EH (cell line): ENCODE data around the gene MOB2.

ENCODE experiments used
- DNase-seq: peaks from one replicate; pipeline ENCODE4 v3.0.0-alpha.2; 2015; ENCODE audit warnings: low read depth

MOB2 gene

DNA sequence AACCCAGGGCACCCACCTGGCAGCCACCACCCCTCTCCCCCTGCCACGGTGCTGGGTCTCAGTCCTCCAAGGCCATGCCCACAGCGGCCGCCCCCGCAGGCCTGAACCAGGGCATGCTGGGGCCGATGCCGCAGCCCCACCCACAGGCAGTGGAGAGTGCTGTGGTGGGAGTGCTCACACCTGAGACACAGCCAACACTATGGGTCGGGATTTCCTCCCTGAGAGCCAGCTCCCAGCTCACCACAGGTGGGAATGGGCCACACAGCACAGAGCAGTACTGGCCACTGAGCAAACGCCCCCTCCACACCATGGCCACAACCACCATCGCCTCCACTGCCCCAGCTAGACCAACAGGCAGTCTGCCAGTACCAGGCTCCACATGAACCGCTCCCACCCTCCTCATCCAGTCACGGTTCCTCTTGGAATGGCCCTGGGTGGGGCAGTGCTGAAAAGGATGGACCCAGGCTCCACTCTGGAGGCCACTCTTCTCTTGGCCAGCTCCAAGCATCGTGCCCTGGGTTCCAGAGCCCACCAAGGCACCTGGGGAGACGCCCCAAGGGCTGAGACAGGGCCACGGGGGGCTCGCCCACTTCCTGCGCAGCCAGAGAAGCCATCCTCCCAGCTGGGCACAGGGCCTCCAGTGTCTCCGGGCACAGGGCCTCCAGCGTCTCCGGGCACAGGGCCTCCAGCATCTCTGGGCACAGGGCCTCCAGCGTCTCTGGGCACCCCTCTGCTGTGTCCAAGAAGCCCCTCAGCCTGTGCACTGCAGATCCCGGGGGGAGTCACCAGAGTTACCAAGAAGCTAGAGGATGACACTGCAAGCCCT is 14.2 kb downstream of the MOB2 start:
- no peak for DNase-seq

DNA sequence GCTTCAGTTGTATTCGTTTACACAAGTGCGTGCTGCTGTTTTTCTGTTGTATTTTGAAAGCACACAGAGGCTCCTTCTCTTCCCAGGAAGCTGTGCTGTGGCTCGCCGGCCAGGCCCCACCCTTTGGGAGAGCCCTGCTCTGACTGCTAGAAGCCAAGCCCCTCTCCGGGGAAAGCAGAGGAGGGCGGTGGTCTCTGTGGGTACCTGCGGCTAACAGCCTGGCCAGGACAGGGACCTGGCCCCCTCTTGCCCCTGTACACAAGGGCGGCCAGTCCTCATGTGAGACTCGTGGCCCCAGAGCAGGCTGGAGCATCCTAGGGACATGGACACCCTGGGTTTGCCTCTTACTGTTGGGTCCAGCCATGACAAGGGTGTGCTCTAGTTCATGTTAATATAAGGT is 14.8 kb downstream of the MOB2 start:
- DNase-seq = no peak

DNA sequence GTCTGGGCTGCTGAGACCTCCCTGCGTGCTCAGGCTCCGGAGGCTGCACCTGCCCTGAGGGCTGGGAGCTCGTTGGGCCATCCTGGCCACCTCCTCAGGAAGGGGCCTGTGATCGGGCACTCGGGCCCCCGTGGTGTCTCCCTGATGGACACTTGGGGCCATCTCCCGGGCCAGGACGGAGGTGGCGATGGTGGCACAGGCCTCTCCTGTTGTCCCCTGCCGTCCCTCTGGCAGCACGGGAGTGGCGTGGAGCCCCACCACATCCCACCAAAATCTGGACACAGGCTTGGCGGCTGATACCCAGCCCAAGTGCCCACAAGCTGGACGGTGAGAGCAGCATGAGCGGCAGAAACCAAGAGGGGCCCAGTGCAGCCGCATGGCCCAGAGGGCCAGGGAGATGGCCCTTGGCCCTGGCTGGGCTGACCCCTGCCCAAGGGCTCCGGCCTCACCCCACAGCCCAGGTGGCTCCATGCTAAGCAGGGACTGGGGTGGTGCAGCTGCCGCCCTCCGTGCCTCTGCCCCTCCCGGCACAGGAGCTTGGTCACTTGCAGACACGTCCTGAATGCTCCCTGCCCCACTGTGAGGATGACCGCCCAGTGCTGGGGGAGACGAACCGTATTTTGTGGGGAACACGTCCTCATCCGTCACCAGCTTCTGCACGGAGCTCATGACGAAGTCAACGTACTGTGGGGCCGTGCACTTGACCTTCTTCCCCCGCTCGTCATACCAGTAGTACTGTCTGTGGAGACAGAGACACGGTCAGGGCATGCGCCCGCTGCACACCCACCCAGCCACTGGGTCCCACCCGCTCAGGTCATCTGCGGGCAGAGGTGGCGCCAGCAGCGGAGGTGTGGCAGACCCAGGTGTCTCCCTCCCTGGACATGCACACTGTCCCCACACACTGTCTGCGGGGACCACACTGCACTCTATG is 15.6 kb downstream of the MOB2 start:
- DNase-seq = no peak

DNA sequence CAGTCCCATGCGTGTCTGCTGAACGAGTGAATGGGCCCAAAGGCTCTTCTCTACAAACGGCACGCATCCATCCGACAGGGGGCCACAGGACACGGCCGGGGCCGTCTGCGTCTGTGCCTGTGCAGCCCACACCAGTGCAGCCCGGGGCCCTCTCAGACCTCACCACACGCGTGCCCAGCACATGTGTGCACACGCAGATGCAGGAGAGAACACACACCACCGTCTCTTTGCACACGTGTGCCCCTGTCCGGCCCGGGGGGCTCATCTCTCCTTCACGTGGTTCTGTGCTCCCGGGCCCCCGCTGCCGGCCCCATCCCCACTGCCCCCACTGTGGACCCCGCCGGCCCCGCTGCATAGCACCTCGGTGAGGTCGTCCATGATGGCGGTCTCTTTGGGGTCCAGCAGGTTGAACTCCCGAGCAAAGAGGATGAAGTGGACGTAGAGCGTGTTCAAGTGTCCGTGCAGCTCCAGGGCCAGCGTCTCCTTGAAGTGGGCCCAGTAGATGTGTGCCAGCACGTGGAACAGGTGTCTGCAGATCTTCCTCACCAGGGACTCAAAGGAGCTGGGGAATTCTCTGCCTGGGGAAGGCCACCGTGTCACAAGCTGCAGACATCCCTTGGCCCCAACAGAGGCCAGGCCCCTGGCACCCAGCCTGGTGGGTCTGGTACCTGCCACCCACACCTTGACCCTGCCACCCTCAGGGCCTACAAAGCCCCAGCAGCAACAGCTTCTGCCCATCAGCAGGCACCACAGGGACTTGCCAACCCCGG is 16.5 kb downstream of the MOB2 start:
- no peak for DNase-seq

DNA sequence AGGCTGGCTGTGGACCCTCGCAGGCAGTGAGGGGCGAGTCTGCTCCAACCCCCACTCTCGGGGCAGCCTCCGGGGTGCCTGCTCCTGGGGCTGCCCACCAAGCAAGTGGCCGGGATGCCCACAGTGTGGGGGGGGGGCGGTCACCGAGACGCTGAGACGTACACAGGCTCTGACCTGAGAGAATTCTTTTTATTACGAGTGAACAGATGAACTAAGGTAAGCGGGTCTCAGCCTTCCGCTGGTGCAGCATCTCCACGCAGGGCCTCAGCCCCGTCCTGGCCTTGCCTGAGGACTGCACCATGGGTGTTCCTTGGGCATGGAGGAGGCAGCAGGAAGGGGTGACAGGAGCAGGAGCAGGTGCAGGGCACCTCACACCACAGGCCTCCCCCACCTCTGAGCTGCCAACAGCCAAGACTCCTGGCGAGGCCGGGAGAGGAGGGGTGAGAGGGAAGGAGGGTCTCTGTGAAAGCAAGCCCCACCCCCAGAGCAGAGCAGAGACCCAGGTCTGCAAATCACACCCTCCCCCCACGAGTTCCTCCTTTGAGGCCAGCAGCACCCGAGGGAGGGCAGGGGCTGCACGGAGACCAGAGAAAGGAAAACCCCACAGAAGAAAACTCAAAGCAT is 17.2 kb downstream of the MOB2 start:
- no peak for DNase-seq

DNA sequence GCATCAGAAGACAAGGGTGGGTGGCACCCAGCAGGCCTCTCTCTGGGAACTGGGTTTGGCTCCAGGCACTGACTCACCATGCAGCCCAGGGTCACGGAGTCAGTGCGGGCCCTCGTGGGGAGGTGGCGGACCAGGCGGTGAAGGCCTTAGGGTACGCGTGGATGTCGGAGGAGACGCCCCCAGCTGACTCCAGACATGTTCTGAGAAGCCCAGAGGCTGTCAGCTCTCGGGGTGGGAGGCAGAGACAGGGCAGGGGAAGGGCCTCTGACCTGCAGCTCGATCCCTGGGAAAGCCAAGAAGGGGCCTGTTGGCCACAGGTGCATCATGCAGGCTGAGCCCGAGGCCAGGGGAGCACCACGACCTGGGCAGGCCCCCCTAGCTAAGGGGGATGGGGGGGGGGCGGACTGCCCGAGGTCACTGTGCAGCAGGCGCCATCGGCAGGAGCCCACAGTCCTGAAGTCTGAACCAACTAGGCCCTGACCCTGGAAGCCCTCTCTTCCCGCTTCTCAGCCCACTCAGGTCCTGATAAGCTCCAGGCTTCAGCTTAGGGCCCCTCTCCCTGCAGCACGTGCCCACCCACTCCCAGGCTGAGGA is 18.0 kb downstream of the MOB2 start:
- DNase-seq = no peak

DNA sequence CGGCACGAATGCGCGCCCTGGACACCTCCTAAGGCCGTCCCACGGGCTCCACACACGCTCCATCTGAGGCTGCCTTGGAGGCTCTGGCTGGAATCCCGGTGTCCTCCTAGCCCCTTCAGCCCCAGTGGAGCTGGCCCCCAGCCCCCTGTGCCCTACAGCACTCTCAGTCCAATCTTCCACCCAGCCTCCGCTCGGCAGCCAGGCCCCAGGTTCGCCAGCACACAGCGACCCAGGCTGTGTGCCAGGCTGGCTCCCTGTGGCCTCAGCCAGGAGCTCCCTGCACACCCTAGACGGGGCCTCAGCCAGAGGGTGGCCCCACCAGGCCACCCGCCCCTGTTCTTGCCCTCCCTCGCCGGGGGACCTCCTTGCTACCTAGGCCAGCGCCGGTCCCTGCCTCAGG is 18.6 kb downstream of the MOB2 start:
- no peak for DNase-seq

DNA sequence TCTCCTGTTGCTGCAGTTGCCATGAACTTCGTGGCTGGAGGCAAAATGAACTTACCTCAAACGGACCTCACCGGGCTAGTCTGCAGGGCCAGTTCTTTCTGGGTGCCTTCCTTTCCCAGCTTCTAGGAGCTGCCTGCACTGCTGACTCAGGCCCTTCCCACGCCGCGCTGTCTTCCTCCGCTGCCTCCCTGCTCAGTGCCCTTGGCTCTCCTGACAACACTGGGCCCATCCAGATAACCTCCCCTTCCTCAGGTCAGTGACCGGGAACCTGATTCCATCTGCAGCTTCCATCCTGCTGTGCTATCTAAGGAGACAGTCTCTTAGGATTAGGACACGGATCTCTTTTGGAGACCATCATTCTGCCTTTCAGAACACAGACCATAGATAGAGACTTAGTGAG is 19.3 kb downstream of the MOB2 start:
- DNase-seq = no peak

DNA sequence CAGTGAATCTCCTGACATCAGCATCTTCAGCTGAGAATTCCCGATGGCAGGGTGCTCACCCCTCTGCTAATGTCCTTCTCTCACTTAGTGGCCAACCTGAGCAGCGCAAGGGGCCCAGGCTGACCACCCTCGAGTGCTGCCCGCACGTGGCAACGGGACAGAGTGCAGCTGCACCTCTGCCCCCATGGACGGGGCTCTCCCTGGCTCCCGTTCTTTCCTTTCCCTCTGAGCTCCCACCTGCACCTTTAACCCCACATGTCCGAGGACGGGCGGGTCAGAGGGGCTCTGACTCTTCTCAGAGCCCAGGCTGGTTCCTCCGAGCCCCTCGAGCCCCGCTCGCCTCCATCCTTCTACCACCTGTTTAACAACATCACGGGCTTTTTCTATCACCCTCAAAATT is 19.8 kb downstream of the MOB2 start:
- DNase-seq = no peak

DNA sequence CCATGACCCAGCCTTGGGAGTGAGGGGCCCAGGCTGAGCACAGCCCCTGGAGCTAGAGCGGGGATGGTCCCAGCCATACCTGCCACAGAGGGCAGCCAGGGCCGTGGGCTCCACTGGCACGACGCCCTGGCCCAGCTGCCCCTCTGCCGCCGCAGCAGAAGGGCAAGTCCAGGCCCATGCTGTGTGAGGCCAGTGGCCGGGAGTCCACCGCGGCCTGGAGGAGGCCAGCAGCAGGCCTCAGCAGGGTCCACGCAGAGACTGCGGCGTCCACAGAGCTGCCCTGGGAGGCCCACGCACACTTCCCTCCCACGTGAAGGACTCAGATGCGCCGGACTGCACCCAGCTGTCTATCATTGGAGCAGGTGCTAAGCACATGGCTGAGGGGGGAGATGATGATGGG is 23.5 kb downstream of the MOB2 start:
- DNase-seq = no peak

DNA sequence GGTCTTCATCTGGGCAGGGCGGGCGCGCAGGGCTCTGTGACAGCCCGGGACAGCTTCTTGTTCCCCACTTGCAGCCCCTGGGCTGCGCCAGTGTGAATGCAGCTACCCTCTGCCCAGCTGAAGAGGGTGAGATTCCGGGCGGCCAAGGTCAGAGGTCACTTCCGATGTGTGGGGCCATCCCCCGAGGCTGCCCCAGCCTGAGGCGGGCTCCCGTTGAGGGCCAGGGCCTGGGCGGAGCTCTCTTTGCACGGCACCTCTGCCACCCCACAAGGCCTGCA is 23.9 kb downstream of the MOB2 start:
- no peak for DNase-seq

DNA sequence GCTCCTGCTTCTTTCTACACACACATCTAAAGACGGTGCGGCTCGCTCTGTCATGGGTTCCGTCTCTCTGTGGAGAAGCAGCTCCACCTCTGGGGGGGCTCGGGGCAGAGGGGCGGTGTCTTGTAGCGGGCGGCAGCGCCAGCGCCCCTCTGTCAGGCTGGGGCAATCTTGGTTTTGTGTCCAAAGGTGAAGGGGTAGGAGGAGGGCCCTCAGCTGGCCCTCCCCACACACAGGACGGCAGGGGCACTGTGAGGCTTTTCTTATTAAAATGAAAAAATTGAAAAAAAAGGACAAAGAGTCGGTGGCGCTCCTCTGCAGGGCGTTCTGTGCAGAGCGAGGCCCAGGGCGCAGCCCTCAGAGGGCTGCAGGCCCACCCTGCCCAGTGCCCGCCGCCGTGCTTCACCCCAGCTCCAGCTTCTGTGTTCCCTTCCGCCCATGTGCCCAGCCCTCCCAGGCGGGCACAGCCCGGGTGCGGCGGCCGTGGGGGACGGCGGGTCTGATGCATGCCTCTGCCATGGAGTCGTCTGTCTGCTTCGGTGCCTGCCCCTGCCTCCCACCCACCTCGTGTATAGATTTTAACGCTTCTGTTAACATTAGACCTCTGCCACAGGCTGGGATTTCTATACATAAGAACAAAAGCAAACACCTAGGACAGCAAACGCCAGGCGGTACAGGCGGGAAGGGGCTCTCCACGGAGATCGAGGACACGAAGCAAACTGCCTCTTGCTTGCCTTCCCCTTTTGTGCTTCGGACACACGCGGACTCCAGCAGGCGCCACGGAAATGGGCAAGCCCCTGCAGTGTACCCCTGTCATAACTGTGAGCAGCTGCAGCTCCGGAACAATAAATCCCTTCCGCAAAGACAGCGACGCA is 24.5 kb downstream of the MOB2 start:
- no peak for DNase-seq

DNA sequence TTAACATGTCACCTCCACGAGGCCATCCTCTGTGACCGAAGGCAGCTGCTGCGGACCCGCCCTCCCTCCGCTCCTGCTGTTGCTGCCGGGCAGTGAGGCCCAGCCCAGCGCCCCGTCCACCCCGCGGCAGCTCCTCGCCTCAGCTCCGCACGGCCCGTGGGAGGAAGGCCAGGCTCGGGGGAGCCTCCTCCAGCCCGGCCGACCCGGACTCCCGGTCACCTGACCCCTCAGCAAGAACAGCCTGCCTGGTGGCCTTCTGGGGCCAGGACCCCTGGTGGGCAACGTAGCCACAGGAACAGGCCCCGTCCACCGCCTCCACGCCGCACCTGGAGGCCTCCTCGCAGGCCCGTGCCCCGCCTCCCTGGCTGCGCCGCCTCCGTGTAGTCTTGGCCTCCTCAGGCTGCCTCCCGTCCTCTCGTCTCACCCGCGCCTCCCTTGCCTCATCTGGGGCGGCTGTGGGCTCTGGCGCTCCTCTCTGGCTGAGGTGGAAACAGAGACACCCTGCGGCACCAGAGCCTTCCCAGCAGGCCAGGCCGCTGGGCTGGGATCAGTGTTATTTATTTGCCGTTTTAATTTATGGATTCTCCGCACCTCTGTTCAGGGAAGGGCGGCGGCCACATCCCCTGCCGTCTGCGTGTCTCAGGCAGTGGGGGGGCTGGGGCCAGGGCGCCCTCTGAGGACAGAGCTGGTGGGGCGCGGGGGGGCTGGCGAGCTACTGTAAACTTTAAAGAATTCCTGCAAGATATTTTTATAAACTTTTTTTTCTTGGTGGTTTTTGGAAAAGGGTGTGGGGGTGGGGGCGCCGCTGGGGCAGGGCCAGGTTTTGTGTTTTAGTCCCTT is 25.4 kb downstream of the MOB2 start:
- DNase-seq = no peak

DNA sequence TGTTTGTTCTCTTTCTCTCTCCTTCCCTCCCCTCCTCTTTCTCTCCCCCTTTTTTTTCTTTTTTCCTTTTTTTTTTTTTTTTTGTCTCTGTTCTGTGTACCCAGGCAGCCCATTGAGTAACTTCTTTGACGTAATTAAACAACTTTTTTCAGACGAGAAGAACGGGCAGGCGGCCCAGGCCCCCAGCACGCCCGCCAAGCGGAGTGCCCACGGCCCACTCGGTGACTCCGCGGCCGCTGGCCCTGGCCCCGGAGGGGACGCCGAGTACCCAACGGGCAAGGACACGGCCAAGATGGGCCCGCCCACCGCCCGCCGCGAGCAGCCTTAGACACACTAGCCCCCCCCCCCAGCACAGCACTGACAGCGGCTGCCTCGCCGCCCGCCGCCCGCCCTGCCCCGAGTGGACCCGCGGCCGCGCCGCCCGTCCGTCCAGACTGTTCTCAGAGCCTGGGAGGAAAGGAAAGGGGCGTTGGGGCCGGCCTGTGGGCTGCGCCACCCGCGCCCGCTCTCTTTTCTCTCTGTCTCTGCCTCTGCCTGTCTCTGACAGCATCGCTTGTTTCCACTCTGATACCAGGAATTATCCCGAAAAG is 26.1 kb downstream of the MOB2 start:
- peak; percentile 17 for DNase-seq

DNA sequence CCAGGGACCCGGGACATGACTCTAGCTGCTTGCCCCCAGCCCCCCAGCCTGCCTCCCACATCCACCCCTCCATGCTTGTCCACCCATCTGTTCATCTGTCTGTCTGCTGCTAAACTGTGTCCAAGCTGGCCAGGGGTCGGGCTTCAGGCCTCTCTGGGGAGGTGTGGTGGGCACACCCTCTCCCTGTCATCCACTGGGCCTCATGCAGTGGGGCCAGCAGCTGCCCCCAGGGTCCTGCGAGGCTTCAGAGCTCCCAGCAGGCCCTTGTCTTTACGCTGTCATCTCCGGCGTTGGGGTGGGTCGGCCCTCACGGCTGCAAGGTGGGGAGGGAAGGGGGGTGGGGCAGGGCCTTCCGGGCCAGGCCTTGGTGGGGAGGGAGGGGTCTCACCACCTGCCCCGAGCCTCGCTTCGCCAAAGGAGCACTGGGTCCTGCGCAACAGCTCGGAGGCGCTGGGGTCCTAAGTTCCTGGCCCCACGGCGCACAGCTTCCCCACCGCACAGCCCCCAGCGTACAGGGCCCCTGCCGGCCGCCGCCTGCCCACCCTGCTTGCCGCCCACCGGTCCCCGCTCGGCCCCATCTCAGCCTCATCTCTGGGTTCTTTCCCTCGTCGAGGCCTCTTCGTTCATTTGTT is 26.7 kb downstream of the MOB2 start:
- no peak for DNase-seq

DNA sequence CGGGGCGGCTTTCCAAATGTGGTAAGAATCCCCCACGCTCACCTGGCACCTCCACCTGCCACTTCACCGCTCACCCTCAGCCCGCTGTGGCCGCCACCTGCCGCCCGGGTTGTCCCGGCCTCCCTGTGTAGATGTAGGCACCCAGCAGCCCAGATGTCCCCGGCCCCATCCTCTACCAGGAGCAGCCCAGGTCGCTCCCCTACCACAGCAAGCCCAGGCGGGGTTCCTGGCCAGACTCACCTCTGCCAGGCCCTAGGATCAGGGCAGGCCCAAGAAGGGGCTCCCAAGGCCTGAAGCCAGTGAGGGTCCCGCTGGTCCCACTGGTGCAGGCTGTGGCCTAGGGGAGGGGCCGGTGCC is 27.4 kb downstream of the MOB2 start:
- no peak for DNase-seq

DNA sequence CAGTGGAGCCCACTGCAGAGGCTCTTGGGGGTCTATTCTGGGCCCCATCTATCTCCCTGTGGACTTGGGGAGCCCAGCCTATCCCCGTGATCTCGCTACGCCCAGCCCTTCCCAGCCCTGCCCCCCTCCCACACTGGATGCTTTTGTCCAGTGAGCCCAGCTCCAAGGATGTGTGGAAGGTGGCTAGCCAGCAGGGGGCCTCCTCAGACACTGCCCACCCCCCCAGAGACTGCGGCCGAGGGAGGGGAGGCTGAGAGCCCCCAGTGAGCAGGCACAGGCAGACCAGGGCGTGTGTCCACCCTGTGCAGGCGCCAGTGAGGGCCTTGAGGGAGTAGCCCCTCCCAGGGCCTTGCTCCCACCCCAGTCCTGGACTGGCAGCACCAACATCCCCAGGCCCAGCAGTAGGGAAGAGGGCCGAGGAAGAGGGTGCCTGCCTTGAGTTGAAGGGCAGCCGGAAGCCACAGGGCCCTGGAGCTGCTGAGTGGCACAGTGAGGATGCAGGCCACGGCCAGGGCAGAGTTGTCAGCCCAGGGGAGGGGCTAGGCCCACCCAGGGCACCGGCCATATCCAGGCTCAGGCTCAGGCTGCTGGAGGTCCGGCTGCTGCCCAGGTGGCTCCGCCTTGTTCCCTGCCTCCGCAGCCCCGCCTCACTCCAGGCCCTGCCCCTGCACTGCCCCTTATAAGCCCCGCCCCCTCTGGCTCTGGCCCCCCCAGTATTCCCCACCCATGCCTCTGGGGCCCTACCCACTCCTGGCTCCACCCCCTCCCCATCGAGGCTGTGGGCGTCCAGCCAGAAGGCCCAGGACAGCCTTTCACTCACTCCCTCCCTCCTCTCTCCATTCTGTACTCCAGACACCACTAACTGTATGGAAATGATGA is 28.0 kb downstream of the MOB2 start:
- DNase-seq = peak; percentile 22

DNA sequence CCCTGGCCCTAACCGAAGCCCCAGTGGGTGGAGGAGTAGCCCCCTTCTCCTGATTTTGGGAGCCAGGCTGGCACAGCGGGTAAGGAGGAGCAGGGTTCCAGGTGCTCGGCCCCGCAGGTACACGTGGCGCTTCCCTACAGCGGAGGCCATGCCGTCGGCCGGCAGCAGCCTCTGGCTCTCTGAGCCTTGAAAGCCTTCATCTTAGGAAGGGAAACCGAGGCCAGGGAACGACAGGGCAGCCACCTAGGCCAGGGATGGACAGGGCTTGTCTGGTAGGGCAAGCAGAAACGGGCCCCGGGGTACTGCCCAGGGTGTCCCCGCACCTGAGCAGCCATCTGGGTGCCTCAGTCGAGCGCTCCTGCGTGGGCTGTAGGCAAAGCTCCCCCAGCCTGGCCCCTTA is 28.7 kb downstream of the MOB2 start:
- DNase-seq = no peak
